Measurements from ENCODE around the gene PDE4D.

PDE4D gene

GRCh38 chr5:59089767-59090166 is 803.8 kb downstream of the PDE4D start:
- no peak overlapping the region for H3K9ac ChIP-seq
- H3K27me3 ChIP-seq, result no peaks in the 10 kb centered on the region
- H3K4me1 ChIP-seq, result no peaks in the 10 kb centered on the region
- no peaks in the 10 kb centered on the region for H4K20me1 ChIP-seq
- TF ChIP-seq Cebpa-rat (IDR thresholded peaks at IDR 0.05), result no peak
- H3K4me2 ChIP-seq, result no peak overlapping the region
- no peak overlapping the region for H3K27ac ChIP-seq
- no peaks in the 10 kb centered on the region for H3K36me3 ChIP-seq
- no peak overlapping the region for H3K4me3 ChIP-seq
- no peaks in the 10 kb centered on the region for H3K9me3 ChIP-seq

DNA sequence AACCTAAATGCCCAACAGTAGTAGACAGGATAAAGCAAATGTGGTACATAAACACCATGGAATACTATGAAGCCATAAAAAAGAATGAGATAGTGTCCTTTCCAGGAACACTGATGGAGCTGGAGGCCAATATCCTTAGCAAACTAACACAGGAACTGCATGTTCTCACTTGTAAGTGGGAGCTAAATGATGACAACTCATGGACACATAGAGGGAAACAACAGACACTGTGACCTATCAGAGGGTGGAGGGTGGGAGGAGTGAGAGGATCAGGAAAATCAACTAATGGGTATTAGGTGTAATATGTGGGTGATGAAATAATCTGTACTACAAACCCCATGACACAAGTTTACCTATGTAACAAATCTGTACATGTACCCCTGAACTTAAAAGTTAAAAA is 805.0 kb downstream of the PDE4D start:
- Histone ChIP-seq H3K4me3 (no peak overlapping the region), H3K27ac (no peak overlapping the region), H3K36me3 (no peaks in the 10 kb centered on the region), H3K9me3 (no peaks in the 10 kb centered on the region), H3K4me1 (no peaks in the 10 kb centered on the region), H3K27me3 (no peaks in the 10 kb centered on the region), H3K9ac (no peak overlapping the region), H3K4me2 (no peak overlapping the region), H4K20me1 (no peaks in the 10 kb centered on the region)
- TF ChIP-seq Cebpa-rat (IDR thresholded peaks at IDR 0.05), result no peak

- H3K9me3 ChIP-seq, result no peaks in the 10 kb centered on the region
- no peaks in the 10 kb centered on the region for H3K4me1 ChIP-seq
- no peak overlapping the region for H3K4me2 ChIP-seq
- H3K27me3 ChIP-seq, result no peaks in the 10 kb centered on the region
- no peak for TF ChIP-seq Cebpa-rat (IDR thresholded peaks at IDR 0.05)
- H3K9ac ChIP-seq, result no peak overlapping the region
- no peak overlapping the region for H3K4me3 ChIP-seq
- no peak overlapping the region for H3K27ac ChIP-seq
- H3K36me3 ChIP-seq, result no peaks in the 10 kb centered on the region
- H4K20me1 ChIP-seq, result no peaks in the 10 kb centered on the region
These were observed 807.5 kb downstream of the PDE4D start for GRCh38 chr5:59086024-59086423.

- Histone ChIP-seq H3K4me2 (no peak overlapping the region), H4K20me1 (no peaks in the 10 kb centered on the region), H3K27me3 (no peaks in the 10 kb centered on the region), H3K9ac (no peak overlapping the region), H3K9me3 (no peaks in the 10 kb centered on the region), H3K4me3 (no peak overlapping the region), H3K27ac (no peak overlapping the region), H3K36me3 (no peaks in the 10 kb centered on the region), H3K4me1 (no peaks in the 10 kb centered on the region)
- TF ChIP-seq Cebpa-rat (IDR thresholded peaks at IDR 0.05), result no peak
These were observed 811.8 kb downstream of the PDE4D start for GRCh38 chr5:59081693-59082092.

GRCh38 chr5:59079622-59080620 is 813.6 kb downstream of the PDE4D start:
- H3K4me3 ChIP-seq, result no peak overlapping the region
- H3K9ac ChIP-seq, result no peak overlapping the region
- no peaks in the 10 kb centered on the region for H3K4me1 ChIP-seq
- no peak overlapping the region for H3K27ac ChIP-seq
- H3K27me3 ChIP-seq, result no peaks in the 10 kb centered on the region
- H4K20me1 ChIP-seq, result no peaks in the 10 kb centered on the region
- no peaks in the 10 kb centered on the region for H3K9me3 ChIP-seq
- H3K36me3 ChIP-seq, result no peaks in the 10 kb centered on the region
- no peak for TF ChIP-seq Cebpa-rat (IDR thresholded peaks at IDR 0.05)
- H3K4me2 ChIP-seq, result no peak overlapping the region

DNA sequence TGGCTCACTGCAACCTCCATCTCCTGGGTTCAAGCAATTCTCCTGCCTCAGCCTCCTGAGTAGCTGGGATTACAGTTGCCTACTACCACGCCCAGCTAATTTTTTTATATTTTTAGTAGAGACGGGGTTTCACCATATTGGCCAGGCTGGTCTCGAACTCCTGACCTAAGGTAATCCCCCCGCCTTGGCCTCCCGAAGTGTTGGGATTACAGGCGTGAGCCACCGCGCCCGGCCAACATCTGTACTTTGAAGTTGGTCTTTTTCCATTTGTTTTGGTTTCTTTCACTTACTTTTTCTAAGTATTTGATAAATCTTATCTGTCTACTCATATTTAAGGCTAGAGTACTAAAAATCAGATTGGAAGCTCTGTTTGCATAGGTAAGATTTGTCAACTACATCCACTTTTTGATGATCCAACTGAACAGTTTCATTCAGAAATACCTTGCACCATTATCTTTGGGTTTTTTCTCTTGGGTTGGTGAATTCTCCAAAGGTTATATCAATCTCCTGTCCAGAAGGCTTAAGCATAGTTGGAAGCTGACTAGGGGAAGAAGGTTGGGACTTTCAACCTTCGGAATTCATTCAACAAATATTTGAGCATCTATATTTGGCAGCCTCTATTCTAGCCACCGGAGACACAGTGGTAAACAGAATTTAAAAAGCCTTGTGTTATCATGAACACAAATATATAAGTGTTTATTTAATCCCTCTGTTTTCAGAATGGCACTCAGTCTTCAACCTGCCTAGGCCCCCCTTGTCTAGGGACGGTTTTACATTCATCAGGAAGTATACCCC is 821.6 kb downstream of the PDE4D start:
- H3K9ac ChIP-seq, result no peak overlapping the region
- H3K9me3 ChIP-seq, result no peaks in the 10 kb centered on the region
- TF ChIP-seq Cebpa-rat (IDR thresholded peaks at IDR 0.05), result no peak
- no peak overlapping the region for H3K4me3 ChIP-seq
- no peaks in the 10 kb centered on the region for H3K27me3 ChIP-seq
- H4K20me1 ChIP-seq, result no peaks in the 10 kb centered on the region
- H3K4me1 ChIP-seq, result no peaks in the 10 kb centered on the region
- H3K36me3 ChIP-seq, result no peaks in the 10 kb centered on the region
- no peak overlapping the region for H3K4me2 ChIP-seq
- H3K27ac ChIP-seq, result no peak overlapping the region

- Histone ChIP-seq H3K36me3 (no peaks in the 10 kb centered on the region), H3K4me1 (no peaks in the 10 kb centered on the region), H3K27me3 (no peaks in the 10 kb centered on the region), H3K4me3 (no peak overlapping the region), H3K9ac (no peak overlapping the region), H3K4me2 (no peak overlapping the region), H4K20me1 (no peaks in the 10 kb centered on the region), H3K27ac (no peak overlapping the region), H3K9me3 (no peaks in the 10 kb centered on the region)
- TF ChIP-seq Cebpa-rat (IDR thresholded peaks at IDR 0.05), result no peak
These were observed 824.0 kb downstream of the PDE4D start for GRCh38 chr5:59069438-59070079.

DNA sequence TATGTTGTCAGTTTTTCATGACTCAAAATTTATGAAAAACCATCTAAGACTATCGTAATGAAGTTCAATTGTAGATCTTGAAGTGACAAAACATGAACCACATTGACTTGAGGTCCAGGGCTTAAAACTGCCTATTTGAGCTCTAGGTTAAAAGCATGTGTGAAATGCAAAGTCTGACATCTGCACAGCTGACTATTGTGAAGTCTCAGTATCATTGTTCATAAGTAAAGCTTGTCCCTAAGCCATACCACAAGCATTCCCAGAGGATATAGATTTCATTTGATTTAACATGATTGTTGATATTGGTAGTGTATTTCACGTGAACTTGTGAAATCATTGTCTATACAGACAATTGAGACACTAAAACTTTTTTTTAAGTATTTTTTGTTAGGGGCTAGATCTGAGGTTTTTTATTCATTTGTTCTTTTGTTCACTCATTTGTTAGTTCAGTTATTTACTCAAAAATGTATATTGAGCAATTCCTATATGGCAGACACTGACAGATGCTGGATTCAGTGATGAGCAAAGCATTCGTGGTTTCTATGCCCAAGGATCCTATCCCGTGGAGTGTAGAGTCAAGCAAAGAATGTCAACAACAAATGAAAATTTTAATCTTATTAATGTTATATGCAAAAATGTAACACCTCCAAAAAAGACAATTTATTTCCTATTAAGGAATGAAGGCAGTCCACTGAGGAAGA is 825.4 kb downstream of the PDE4D start:
- no peak overlapping the region for H3K9ac ChIP-seq
- no peak overlapping the region for H3K4me3 ChIP-seq
- no peaks in the 10 kb centered on the region for H3K27me3 ChIP-seq
- no peaks in the 10 kb centered on the region for H4K20me1 ChIP-seq
- no peak for TF ChIP-seq Cebpa-rat (IDR thresholded peaks at IDR 0.05)
- peaks cover 11% of the 10 kb centered on the region for H3K4me1 ChIP-seq
- no peak overlapping the region for H3K27ac ChIP-seq
- no peaks in the 10 kb centered on the region for H3K9me3 ChIP-seq
- H3K4me2 ChIP-seq, result no peak overlapping the region
- H3K36me3 ChIP-seq, result no peaks in the 10 kb centered on the region

GRCh38 chr5:59066367-59067163 is 827.0 kb downstream of the PDE4D start:
- H3K27ac ChIP-seq, result no peak overlapping the region
- no peaks in the 10 kb centered on the region for H3K9me3 ChIP-seq
- H3K9ac ChIP-seq, result no peak overlapping the region
- no peak overlapping the region for H3K4me3 ChIP-seq
- no peak overlapping the region for H3K4me2 ChIP-seq
- no peaks in the 10 kb centered on the region for H3K36me3 ChIP-seq
- H4K20me1 ChIP-seq, result no peaks in the 10 kb centered on the region
- no peak for TF ChIP-seq Cebpa-rat (IDR thresholded peaks at IDR 0.05)
- H3K27me3 ChIP-seq, result no peaks in the 10 kb centered on the region
- peaks cover 25% of the 10 kb centered on the region for H3K4me1 ChIP-seq
